Smooth muscle cell (in vitro differentiated cells): ENCODE data around the gene SPAG5. TPM values are rescaled to one million over a fixed set of nuclear protein-coding genes. Genes with fewer than 3 reads are reported as not detected.

Experiments
- DNase-seq: peaks from one replicate; lab custom pipeline; 2025; ENCODE audit not compliant: unreplicated experiment; lab: John Stamatoyannopoulos, UW
- H2AFZ ChIP-seq: fragments of 200-600 bp; sonication (generic); 2 replicates; pipeline ENCODE4 v1.6.0; 2016; ENCODE audit warnings: antibody characterized with exemption, low read depth, mild to moderate bottlenecking
- H3F3A ChIP-seq: fragments of 200-600 bp; sonication (generic); 2 replicates; pipeline ENCODE4 v1.6.0; 2017; ENCODE audit warnings: antibody characterized with exemption, low read depth
- H3K27ac ChIP-seq: fragments of 200-600 bp; sonication (generic); 2 replicates; pipeline ENCODE4 v1.5.1; 2016; ENCODE audit warnings: low read depth, mild to moderate bottlenecking
- H3K27me3 ChIP-seq: fragments of 200-600 bp; sonication (generic); 2 replicates; pipeline ENCODE4 v1.6.1; 2016; ENCODE audit warnings: low read depth, mild to moderate bottlenecking
- H3K36me3 ChIP-seq: fragments of 200-600 bp; sonication (generic); 2 replicates; pipeline ENCODE4 v1.5.1; 2016; ENCODE audit warnings: low read depth
- H3K4me1 ChIP-seq: fragments of 200-600 bp; sonication (generic); 2 replicates; pipeline ENCODE4 v1.5.1; 2016; ENCODE audit warnings: low read depth
- H3K4me2 ChIP-seq: fragments of 200-600 bp; sonication (generic); 2 replicates; pipeline ENCODE4 v1.6.0; 2016; ENCODE audit warnings: mild to moderate bottlenecking
- H3K4me3 ChIP-seq: fragments of 200-600 bp; sonication (generic); 2 replicates; pipeline ENCODE4 v1.5.1; 2016; ENCODE audit warnings: mild to moderate bottlenecking
- H3K79me2 ChIP-seq: fragments of 200-600 bp; sonication (generic); 2 replicates; pipeline ENCODE4 v1.6.0; 2016; ENCODE audit warnings: low read depth, mild to moderate bottlenecking
- H3K9ac ChIP-seq: fragments of 200-600 bp; sonication (generic); 2 replicates; pipeline ENCODE4 v1.6.0; 2016; ENCODE audit warnings: low read depth
- H3K9me3 ChIP-seq: fragments of 200-600 bp; sonication (generic); replicated peaks from 2 replicates; pipeline ENCODE4 v1.5.1; 2016; ENCODE audit warnings: low read depth
- H4K20me1 ChIP-seq: fragments of 200-600 bp; sonication (generic); 2 replicates; pipeline ENCODE4 v1.6.0; 2016; ENCODE audit warnings: low read depth
- WGBS: methylation state at CpG from one replicate; pipeline ENCODE4 v1.1.7; 2016; ENCODE audit warnings: low lambda C conversion rate; 5-methylcytosine and 5-hydroxymethylcytosine counted together
- polyA plus RNA-seq: library from polyadenylated mRNA; unstranded; fragments of >200 nt; fragmentation: Nextera tagmentation; extraction: Ambion mirVana; gene quantifications from 2 replicates; pipeline ENCODE4 v1.2.1, GENCODE V29; 2016
- total RNA-seq: library from RNA; depleted of rRNA; stranded (reverse); fragments of >200 nt; gene quantifications from 2 replicates; pipeline ENCODE4 v1.2.3, GENCODE V29; 2014
- TF ChIP-seq, protein P1 (sequence below): fragments of 200-600 bp; sonication (generic); IDR thresholded peaks from 2 replicates; pipeline ENCODE4 v1.5.1; 2017; ENCODE audit warnings: borderline replicate concordance, mild to moderate bottlenecking, antibody characterized with exemption; ENCODE audit not compliant: insufficient read depth, poor library complexity, severe bottlenecking

The SPAG5 gene
- total and polyA plus RNA-seq, 2 experiments from 2014 or later: 13.9 to 19.8 TPM

GRCh38 chr17:28623696-28624095 lies 24.9 kb upstream of the SPAG5 start:
- H3K9me3 ChIP-seq: no peaks in the 10 kb centered on the region
- no peak overlapping the region for H3K9ac ChIP-seq
- no peaks in the 10 kb centered on the region for H3K4me1 ChIP-seq
- no peak overlapping the region for H3K4me3 ChIP-seq
- H4K20me1 ChIP-seq: no peaks in the 10 kb centered on the region
- no peak overlapping the region for H3K27ac ChIP-seq
- no peak for DNase-seq
- no peaks in the 10 kb centered on the region for H3F3A ChIP-seq
- no peaks in the 10 kb centered on the region for H3K79me2 ChIP-seq
- H3K36me3 ChIP-seq: peaks cover 28% of the 10 kb centered on the region
- TF ChIP-seq, protein P1, sequence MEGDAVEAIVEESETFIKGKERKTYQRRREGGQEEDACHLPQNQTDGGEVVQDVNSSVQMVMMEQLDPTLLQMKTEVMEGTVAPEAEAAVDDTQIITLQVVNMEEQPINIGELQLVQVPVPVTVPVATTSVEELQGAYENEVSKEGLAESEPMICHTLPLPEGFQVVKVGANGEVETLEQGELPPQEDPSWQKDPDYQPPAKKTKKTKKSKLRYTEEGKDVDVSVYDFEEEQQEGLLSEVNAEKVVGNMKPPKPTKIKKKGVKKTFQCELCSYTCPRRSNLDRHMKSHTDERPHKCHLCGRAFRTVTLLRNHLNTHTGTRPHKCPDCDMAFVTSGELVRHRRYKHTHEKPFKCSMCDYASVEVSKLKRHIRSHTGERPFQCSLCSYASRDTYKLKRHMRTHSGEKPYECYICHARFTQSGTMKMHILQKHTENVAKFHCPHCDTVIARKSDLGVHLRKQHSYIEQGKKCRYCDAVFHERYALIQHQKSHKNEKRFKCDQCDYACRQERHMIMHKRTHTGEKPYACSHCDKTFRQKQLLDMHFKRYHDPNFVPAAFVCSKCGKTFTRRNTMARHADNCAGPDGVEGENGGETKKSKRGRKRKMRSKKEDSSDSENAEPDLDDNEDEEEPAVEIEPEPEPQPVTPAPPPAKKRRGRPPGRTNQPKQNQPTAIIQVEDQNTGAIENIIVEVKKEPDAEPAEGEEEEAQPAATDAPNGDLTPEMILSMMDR: no peak
- H3K4me2 ChIP-seq: no peak overlapping the region
- no peaks in the 10 kb centered on the region for H3K27me3 ChIP-seq
- 92% methylated on average over 4 of the region's 4 CpGs for WGBS
- no peak overlapping the region for H2AFZ ChIP-seq

DNA sequence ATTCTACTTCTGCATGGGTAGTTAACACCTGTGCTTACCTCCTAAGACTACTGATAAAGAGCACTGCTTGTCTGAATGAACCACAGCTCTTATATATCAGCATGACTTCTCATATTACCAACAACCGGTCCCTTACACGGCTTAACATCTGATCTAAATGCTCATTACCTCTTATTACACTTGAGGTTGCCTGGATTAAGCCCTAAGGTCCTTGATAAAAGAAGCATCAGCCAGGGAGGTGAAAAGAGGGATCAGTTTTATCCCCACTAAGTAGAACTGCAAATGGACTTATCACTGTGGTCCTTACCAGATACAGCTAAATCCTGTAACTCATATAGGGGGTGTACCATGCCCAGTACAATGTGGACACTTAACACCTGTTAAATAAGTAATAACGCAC lies 23.4 kb upstream of the SPAG5 start:
- no peak overlapping the region for H3K9ac ChIP-seq
- no peak overlapping the region for H2AFZ ChIP-seq
- H4K20me1 ChIP-seq: no peaks in the 10 kb centered on the region
- no peaks in the 10 kb centered on the region for H3K79me2 ChIP-seq
- H3K4me3 ChIP-seq: no peak overlapping the region
- H3K4me2 ChIP-seq: no peak overlapping the region
- peaks cover 37% of the 10 kb centered on the region for H3K36me3 ChIP-seq
- TF ChIP-seq, protein P1: no peak
- no peaks in the 10 kb centered on the region for H3K27me3 ChIP-seq
- no peaks in the 10 kb centered on the region for H3K9me3 ChIP-seq
- H3F3A ChIP-seq: no peaks in the 10 kb centered on the region
- H3K4me1 ChIP-seq: no peaks in the 10 kb centered on the region
- WGBS: 99% methylated on average over 3 of the region's 3 CpGs
- no peak for DNase-seq
- H3K27ac ChIP-seq: no peak overlapping the region

DNA sequence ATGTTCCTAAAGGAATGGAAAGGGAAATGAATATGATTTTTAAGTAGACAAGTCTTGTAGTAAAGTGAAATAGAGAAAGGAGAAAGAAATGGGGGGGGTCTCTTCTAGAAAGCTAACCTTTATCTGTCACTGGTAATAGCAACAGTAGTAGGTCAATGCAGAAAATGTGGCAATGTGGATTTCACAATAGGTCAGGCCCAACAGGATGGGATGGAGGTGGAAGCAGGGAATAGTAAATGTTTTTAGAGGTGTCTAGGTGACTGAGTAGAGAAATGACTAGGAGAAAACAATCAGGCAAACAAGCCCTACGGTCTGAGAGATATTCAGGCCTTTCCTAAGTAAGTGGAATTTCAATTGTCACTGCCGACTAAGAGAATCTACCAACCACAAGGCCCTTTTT lies 21.2 kb upstream of the SPAG5 start:
- Histone ChIP-seq H3K9me3 (no peaks in the 10 kb centered on the region), H3K9ac (no peak overlapping the region), H3K4me2 (no peak overlapping the region), H3K27me3 (no peaks in the 10 kb centered on the region), H2AFZ (no peak overlapping the region), H3K36me3 (peaks cover 46% of the 10 kb centered on the region), H3K27ac (no peak overlapping the region), H3F3A (no peaks in the 10 kb centered on the region), H4K20me1 (no peaks in the 10 kb centered on the region), H3K79me2 (no peaks in the 10 kb centered on the region), H3K4me1 (no peaks in the 10 kb centered on the region), H3K4me3 (no peak overlapping the region)
- WGBS: 96% methylated on average over 2 of the region's 2 CpGs
- no peak for DNase-seq
- TF ChIP-seq, protein P1: no peak

DNA sequence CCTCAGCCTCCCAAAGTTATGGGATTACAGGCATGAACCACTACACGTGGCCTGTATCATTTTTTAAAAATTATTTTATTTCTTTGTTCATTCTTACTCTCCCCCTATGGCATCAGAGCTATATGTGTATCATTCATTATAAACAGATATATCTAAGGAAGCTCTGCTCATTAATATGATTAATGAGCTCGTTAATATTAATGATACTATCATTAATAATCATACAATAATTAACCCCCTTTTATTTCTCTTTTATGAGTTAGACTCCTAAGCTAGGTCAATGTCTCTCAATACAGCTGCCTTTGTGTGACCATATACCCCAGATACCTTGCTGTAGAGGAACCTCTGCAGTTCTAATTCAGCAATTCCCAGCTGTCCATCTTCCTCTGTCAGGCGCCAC lies 19.6 kb upstream of the SPAG5 start:
- no peak overlapping the region for H3K4me3 ChIP-seq
- H3K36me3 ChIP-seq: peaks cover 46% of the 10 kb centered on the region

More for the DNA sequence above, 19.6 kb upstream of the SPAG5 start:
- no peaks in the 10 kb centered on the region for H3K79me2 ChIP-seq
- 96% methylated on average over 3 of the region's 3 CpGs for WGBS
- no peak for DNase-seq
- H2AFZ ChIP-seq: no peak overlapping the region
- TF ChIP-seq, protein P1: no peak
- H3K9me3 ChIP-seq: no peaks in the 10 kb centered on the region
- H3K4me1 ChIP-seq: no peaks in the 10 kb centered on the region
- no peak overlapping the region for H3K9ac ChIP-seq
- no peaks in the 10 kb centered on the region for H3F3A ChIP-seq
- no peaks in the 10 kb centered on the region for H3K27me3 ChIP-seq
- no peaks in the 10 kb centered on the region for H4K20me1 ChIP-seq
- no peak overlapping the region for H3K27ac ChIP-seq
- no peak overlapping the region for H3K4me2 ChIP-seq
